GM06990 (cell line): Measurements from ENCODE around the gene MSTN.
"Not testable (repeated sequence)": the region's sequence is repeated elsewhere in the genome, so short reads cannot be mapped to it uniquely, and the experiment has no call there.

Experiments
- DNase-seq: peaks from one replicate; pipeline ENCODE4 v3.0.0-alpha.2; 2011; ENCODE audit not compliant: insufficient read length; ENCODE audit errors: extremely low read depth
- H3K27me3 ChIP-seq: replicated peaks from 2 replicates; pipeline ENCODE4 v1.6.0; 2011; ENCODE audit warnings: low read length; ENCODE audit not compliant: control insufficient read depth, insufficient read depth
- H3K36me3 ChIP-seq: 2 replicates; pipeline ENCODE4 v1.5.1; 2011; ENCODE audit warnings: low read length; ENCODE audit not compliant: control insufficient read depth, insufficient read depth
- H3K4me3 ChIP-seq: replicated peaks from 2 replicates; pipeline ENCODE4 v1.5.1; 2011; ENCODE audit warnings: low read depth, mild to moderate bottlenecking, control low read depth, low read length
- TF ChIP-seq, protein P1 (sequence below): IDR thresholded peaks from 2 replicates; pipeline ENCODE4 v1.5.1; 2011; ENCODE audit warnings: low read length, control low read depth, mild to moderate bottlenecking, inconsistent platforms; ENCODE audit not compliant: insufficient read depth, poor library complexity, severe bottlenecking

MSTN gene

DNA sequence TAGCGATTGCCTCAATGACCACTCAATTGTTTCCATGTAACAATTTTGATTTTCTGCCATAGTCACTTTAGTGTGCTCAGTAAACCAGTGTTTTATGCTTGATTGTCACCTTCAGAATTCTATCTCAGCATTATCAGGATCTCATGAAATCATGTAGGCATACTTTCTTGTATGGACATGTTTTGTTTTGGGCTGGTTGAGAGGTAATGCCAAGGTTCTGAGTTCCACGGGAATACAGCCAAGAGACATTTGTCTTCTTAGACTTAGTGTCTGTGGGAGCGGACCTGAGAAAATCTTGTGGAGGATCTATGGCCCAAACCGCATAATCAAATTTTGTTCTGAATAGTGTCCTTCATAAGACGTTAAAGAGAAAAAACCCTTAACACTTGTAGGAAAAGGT, 10.2 kb downstream of the MSTN start:
- no peak overlapping the region for H3K4me3 ChIP-seq
- DNase-seq, result no peak
- H3K36me3 ChIP-seq, result no peaks in the 10 kb centered on the region
- no peaks in the 10 kb centered on the region for H3K27me3 ChIP-seq
- TF ChIP-seq, protein P1, sequence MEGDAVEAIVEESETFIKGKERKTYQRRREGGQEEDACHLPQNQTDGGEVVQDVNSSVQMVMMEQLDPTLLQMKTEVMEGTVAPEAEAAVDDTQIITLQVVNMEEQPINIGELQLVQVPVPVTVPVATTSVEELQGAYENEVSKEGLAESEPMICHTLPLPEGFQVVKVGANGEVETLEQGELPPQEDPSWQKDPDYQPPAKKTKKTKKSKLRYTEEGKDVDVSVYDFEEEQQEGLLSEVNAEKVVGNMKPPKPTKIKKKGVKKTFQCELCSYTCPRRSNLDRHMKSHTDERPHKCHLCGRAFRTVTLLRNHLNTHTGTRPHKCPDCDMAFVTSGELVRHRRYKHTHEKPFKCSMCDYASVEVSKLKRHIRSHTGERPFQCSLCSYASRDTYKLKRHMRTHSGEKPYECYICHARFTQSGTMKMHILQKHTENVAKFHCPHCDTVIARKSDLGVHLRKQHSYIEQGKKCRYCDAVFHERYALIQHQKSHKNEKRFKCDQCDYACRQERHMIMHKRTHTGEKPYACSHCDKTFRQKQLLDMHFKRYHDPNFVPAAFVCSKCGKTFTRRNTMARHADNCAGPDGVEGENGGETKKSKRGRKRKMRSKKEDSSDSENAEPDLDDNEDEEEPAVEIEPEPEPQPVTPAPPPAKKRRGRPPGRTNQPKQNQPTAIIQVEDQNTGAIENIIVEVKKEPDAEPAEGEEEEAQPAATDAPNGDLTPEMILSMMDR, result no peak

DNA sequence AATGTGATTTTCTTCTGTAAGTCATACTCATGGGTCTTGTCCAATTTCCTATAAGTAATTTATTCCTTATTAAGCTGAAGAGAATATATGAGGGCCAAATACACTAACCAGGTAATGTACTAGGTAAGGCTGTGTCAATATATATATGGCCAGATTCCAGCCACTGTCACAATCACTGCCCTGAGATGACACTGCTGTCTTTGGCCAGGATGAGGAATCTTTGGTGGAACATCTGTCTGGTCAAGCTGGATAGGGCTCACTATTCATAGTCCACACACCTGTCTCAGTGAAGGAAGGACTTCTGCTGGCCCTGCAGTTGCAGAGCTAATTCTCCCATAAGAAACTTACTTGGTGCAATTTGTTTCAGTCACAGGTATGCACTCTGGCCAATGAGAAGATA, 11.3 kb downstream of the MSTN start:
- H3K36me3 ChIP-seq, result no peaks in the 10 kb centered on the region
- TF ChIP-seq, protein P1, result no peak
- no peak for DNase-seq

DNA sequence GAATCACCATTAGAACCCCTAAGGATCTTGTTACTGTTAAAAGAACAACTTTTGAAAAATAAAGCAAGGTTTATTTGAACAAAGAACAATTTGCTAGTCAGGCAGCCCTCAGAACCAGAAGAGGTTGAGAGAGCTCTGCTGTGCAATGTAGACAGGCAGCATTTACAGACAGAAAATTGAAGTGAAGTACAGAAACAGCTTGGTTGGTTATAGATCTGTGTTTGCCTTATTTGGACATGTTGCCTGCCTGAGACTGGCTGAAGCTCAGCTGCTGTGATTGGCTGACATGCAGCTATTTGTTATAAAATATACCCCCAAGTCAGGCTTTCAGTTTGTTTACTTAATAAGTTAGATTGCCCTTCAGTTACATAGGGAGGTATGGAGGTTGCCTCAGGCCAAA, 12.5 kb downstream of the MSTN start:
- no peak overlapping the region for H3K4me3 ChIP-seq
- H3K27me3 ChIP-seq, result no peaks in the 10 kb centered on the region; the same call in 1 of the 2 replicates
- TF ChIP-seq, protein P1, result no peak
- H3K36me3 ChIP-seq, result no peaks in the 10 kb centered on the region
- DNase-seq, result no peak

More for the DNA sequence above, 11.3 kb downstream of the MSTN start:
- no peak overlapping the region for H3K4me3 ChIP-seq
- H3K27me3 ChIP-seq, result no peaks in the 10 kb centered on the region

DNA sequence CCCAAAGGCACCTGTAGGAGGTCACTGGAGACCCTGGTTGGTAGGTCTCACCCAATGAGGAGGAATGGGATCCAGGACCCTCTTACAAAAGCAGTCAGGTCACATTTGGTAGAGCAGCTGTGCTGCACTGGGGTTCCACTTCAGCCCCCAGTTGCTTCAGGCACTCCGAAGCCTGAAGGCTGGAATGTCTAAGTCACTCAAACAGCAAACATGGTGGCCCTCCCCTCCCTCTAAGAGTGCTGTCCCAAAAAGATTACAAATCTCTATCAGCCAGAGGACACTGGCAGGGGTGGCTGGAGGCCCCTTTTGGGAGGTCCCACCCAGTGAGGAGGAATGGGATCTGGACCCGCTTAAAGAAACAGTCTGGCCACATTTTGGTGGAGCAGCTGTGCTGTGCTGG, 17.7 kb downstream of the MSTN start:
- H3K27me3 ChIP-seq, result no peaks in the 10 kb centered on the region; the same call in 1 of the 2 replicates
- no peaks in the 10 kb centered on the region for H3K36me3 ChIP-seq
- no peak for DNase-seq
- TF ChIP-seq, protein P1, result no peak
- H3K4me3 ChIP-seq, result no peak overlapping the region

DNA sequence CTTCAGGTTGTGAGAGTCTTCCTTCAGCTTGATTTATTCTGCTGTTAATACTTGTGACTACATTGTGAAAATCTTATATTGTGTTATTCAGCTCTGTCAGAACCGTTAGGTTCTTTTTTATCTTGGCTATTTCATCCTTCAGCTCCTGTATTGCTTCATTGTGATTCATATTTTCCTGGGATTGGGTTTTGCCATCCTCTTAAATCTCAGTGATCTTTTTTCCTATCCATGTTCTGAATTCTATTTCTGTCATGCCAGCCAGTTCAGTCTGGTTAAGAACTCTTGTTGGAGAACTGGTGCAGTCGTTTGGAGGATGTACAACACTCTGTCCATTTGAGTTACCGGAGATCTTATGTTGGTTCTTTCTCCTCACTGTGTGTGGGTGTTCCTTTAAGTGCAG, 19.1 kb downstream of the MSTN start:
- no peak overlapping the region for H3K4me3 ChIP-seq
- no peaks in the 10 kb centered on the region; the same call in 1 of the 2 replicates for H3K27me3 ChIP-seq
- TF ChIP-seq, protein P1, result no peak
- DNase-seq, result no peak
- H3K36me3 ChIP-seq, result no peaks in the 10 kb centered on the region

DNA sequence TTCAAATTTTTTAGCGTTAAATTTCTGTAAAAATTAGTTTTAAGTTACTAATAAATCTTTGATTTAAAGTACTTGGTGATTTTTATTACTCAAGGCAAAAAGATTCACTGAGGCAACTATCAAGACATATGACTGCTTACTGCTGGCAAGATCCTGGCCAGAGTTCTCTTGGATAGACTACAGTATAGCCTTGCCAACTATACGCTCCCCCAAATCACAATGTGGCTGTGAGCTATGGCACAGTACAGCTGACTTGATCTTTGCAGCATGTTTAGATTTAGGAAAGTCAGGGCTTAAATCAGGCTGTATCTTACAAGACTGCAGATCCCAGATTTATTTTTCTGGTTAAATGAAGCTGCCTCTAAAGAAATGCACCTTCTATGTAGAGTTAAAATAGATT, 26.5 kb downstream of the MSTN start:
- no peak for DNase-seq
- TF ChIP-seq, protein P1, result no peak
- H3K27me3 ChIP-seq, result no peaks in the 10 kb centered on the region
- no peaks in the 10 kb centered on the region for H3K36me3 ChIP-seq
- H3K4me3 ChIP-seq, result no peak overlapping the region

DNA sequence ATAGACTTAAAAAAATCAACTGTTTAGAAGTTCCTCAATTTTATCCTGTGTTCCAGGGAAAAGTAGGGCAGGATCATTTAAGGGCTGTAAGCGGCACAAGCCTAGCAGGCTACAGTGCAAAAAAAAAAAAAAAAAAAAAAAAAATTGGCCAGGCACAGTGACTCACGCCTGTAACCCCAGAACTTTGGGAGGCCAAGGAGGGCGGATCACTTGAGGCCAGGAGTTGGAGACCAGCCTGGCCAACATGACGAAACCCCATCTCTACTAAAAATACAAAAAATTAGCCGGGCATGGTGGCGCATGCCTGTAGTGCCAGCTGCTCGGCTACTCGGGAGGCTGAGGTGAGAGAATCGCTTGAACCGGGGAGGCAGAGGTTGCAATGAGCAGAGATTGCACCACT, 28.1 kb downstream of the MSTN start:
- DNase-seq, H3K36me3 ChIP-seq, H3K27me3 ChIP-seq, H3K4me3 ChIP-seq: not testable (repeated sequence)
